ENCODE measurements around the gene OCRL. TPM values are rescaled to one million over a fixed set of nuclear protein-coding genes. Genes with fewer than 3 reads are reported as not detected.

The OCRL gene
- total RNA-seq, 1 experiment from 2014 or later, result 25.4 TPM

GRCh38 chrX:129613596-129613995 is 73.5 kb downstream of the OCRL start:
- ChIA-PET CTCF (no interaction called here), POLR2A (ENCODE audit: low non-redundant PET) (no interaction called here)
- no peaks in the 10 kb centered on the region for H3K9me3 ChIP-seq (ENCODE audit: low read depth, low read length, poor library complexity, severe bottlenecking)
- no peak overlapping the region for H3K4me3 ChIP-seq (ENCODE audit: low read depth, low read length, poor library complexity, severe bottlenecking)
- H3K4me1 ChIP-seq (ENCODE audit: insufficient read depth, low read length, poor library complexity, severe bottlenecking), result no peaks in the 10 kb centered on the region
- no peak for TF ChIP-seq EZH2 (IDR thresholded peaks at IDR 0.05; ENCODE audit: borderline replicate concordance, low read depth, low read length, poor library complexity, severe bottlenecking)
- TF ChIP-seq CTCF (conservative IDR thresholded peaks at IDR 0.05; ENCODE audit: low read depth, low read length), result no peak
- no peak overlapping the region for H3K27ac ChIP-seq (ENCODE audit: low read depth, low read length, poor library complexity, severe bottlenecking)
- DNase-seq (ENCODE audit: low spot score), result no peak
- no peaks in the 10 kb centered on the region for H3K27me3 ChIP-seq (replicated peaks; ENCODE audit: insufficient read depth, low read depth, low read length, poor library complexity)
- no peaks in the 10 kb centered on the region for H3K36me3 ChIP-seq (ENCODE audit: insufficient read depth, low read length, poor library complexity, severe bottlenecking)
- intact Hi-C loops (cut with micrococcal nuclease; ENCODE audit: unreplicated experiment), result no loop called here
- no TSS peak for BruUV-seq (replicated peaks)

- Histone ChIP-seq H3K4me1 (ENCODE audit: insufficient read depth, low read length, poor library complexity, severe bottlenecking) (no peaks in the 10 kb centered on the region), H3K9me3 (ENCODE audit: low read depth, low read length, poor library complexity, severe bottlenecking) (no peaks in the 10 kb centered on the region), H3K27ac (ENCODE audit: low read depth, low read length, poor library complexity, severe bottlenecking) (no peak overlapping the region), H3K27me3 (replicated peaks; ENCODE audit: insufficient read depth, low read depth, low read length, poor library complexity) (no peaks in the 10 kb centered on the region), H3K4me3 (ENCODE audit: low read depth, low read length, poor library complexity, severe bottlenecking) (no peak overlapping the region), H3K36me3 (ENCODE audit: insufficient read depth, low read length, poor library complexity, severe bottlenecking) (no peaks in the 10 kb centered on the region)
- ChIA-PET CTCF (no interaction called here), POLR2A (ENCODE audit: low non-redundant PET) (no interaction called here)
- intact Hi-C loops (cut with micrococcal nuclease; ENCODE audit: unreplicated experiment), result no loop called here
- BruUV-seq (replicated peaks), result no TSS peak
- no peak for DNase-seq (ENCODE audit: low spot score)
- no peak for TF ChIP-seq EZH2 (IDR thresholded peaks at IDR 0.05; ENCODE audit: borderline replicate concordance, low read depth, low read length, poor library complexity, severe bottlenecking)
- no peak for TF ChIP-seq CTCF (conservative IDR thresholded peaks at IDR 0.05; ENCODE audit: low read depth, low read length)
Measured at GRCh38 chrX:129614481-129615255, 74.6 kb downstream of the OCRL start.

GRCh38 chrX:129617420-129617819 is 77.4 kb downstream of the OCRL start:
- CTCF ChIA-PET, result no interaction called here
- H3K9me3 ChIP-seq (ENCODE audit: low read depth, low read length, poor library complexity, severe bottlenecking), result no peaks in the 10 kb centered on the region
- intact Hi-C loops (cut with micrococcal nuclease; ENCODE audit: unreplicated experiment), result no loop called here
- H3K4me3 ChIP-seq (ENCODE audit: low read depth, low read length, poor library complexity, severe bottlenecking), result no peak overlapping the region
- POLR2A ChIA-PET (ENCODE audit: low non-redundant PET), result interaction anchor here (0.6 kb wide), 1 partner anchor 118 kb away, joined by 3 read pairs; no protein-coding TSS in a partner anchor
- no peak for DNase-seq (ENCODE audit: low spot score)
- no TSS peak for BruUV-seq (replicated peaks)
- TF ChIP-seq EZH2 (IDR thresholded peaks at IDR 0.05; ENCODE audit: borderline replicate concordance, low read depth, low read length, poor library complexity, severe bottlenecking), result no peak
- no peak for TF ChIP-seq CTCF (conservative IDR thresholded peaks at IDR 0.05; ENCODE audit: low read depth, low read length)
- no peaks in the 10 kb centered on the region for H3K36me3 ChIP-seq (ENCODE audit: insufficient read depth, low read length, poor library complexity, severe bottlenecking)
- no peak overlapping the region for H3K27ac ChIP-seq (ENCODE audit: low read depth, low read length, poor library complexity, severe bottlenecking)
- no peaks in the 10 kb centered on the region for H3K27me3 ChIP-seq (replicated peaks; ENCODE audit: insufficient read depth, low read depth, low read length, poor library complexity)
- no peaks in the 10 kb centered on the region for H3K4me1 ChIP-seq (ENCODE audit: insufficient read depth, low read length, poor library complexity, severe bottlenecking)
